Effector memory CD4-positive, alpha-beta T cell (primary cell): ENCODE measurements around the gene FOXN3.
"Not testable (repeated sequence)": the region's sequence is repeated elsewhere in the genome, so short reads cannot be mapped to it uniquely, and the experiment has no call there.

Experiments
- DNase-seq, 3 donors: peaks; one replicate each; pipeline ENCODE4 v3.0.0-alpha.2; 2020
- H3K27ac ChIP-seq: 2 replicates; pipeline ENCODE4 v1.7.0; 2013; ENCODE audit warnings: mild to moderate bottlenecking, low read length, moderate library complexity; ENCODE audit not compliant: insufficient read depth, poor library complexity, severe bottlenecking
- H3K27me3 ChIP-seq: replicated peaks from 2 replicates; pipeline ENCODE4 v1.7.0; 2013; ENCODE audit warnings: mild to moderate bottlenecking, low read length; ENCODE audit not compliant: insufficient read depth, control insufficient read depth, poor library complexity, severe bottlenecking
- H3K36me3 ChIP-seq: 2 replicates; pipeline ENCODE4 v1.7.0; 2013; ENCODE audit warnings: mild to moderate bottlenecking, low read length, moderate library complexity; ENCODE audit not compliant: control insufficient read depth, insufficient read depth
- H3K4me1 ChIP-seq: 2 replicates; pipeline ENCODE4 v1.7.0; 2013; ENCODE audit warnings: low read length, mild to moderate bottlenecking; ENCODE audit not compliant: control insufficient read depth, insufficient read depth, poor library complexity, severe bottlenecking
- H3K4me3 ChIP-seq: 2 replicates; pipeline ENCODE4 v1.7.0; 2013; ENCODE audit warnings: low read length, low read depth, mild to moderate bottlenecking; ENCODE audit not compliant: insufficient read depth, poor library complexity, severe bottlenecking
- H3K9me3 ChIP-seq: 2 replicates; pipeline ENCODE4 v1.7.0; 2013; ENCODE audit warnings: mild to moderate bottlenecking, low read length, moderate library complexity; ENCODE audit not compliant: control insufficient read depth

FOXN3 gene

DNA sequence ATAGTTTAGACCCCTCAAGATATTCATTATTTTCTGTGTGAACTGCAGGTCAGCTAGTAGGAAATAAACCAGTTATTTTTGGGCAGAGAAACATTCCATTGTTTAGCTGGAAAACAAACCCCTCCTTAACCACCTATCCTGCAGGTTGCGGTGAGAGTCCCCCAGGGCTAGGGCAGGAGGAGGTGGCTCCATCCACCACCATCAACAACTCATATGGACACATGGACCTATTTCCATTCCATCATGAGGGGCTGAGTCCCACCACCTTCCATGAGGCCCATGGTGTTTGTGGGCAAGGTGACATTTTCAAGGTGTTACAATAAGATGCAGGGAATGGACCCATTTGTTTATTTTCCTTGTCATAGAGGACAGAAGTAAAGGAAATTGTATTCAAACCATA is 160.1 kb downstream of the FOXN3 start:
- Histone ChIP-seq H3K27me3 (no peaks in the 10 kb centered on the region), H3K4me3 (no peak overlapping the region), H3K4me1 (no peaks in the 10 kb centered on the region), H3K27ac (no peak overlapping the region), H3K9me3 (no peaks in the 10 kb centered on the region), H3K36me3 (no peaks in the 10 kb centered on the region)
- DNase-seq = no peak

DNA sequence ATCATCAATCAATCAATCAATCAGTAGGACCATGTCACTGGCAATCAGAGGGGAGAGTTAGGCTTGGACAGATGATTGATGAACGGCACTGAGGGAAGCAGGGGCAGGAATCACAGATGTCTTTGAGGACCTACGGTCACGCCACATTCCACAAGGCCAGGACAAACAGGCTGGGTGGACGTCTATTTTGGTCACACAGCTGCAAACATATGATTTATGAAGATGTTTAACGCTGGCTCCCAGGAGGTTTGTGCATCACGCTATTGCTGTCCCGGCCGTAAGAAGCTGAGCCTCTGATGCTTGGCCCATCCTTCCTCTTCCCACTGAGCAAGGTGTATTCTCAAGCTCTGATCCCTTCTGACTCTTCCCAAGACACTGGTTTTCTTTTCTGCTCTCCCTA is 160.8 kb downstream of the FOXN3 start:
- no peak for DNase-seq
- Histone ChIP-seq H3K4me3 (no peak overlapping the region), H3K27me3 (no peaks in the 10 kb centered on the region), H3K36me3 (no peaks in the 10 kb centered on the region), H3K4me1 (no peaks in the 10 kb centered on the region), H3K27ac (no peak overlapping the region), H3K9me3 (no peaks in the 10 kb centered on the region)

DNA sequence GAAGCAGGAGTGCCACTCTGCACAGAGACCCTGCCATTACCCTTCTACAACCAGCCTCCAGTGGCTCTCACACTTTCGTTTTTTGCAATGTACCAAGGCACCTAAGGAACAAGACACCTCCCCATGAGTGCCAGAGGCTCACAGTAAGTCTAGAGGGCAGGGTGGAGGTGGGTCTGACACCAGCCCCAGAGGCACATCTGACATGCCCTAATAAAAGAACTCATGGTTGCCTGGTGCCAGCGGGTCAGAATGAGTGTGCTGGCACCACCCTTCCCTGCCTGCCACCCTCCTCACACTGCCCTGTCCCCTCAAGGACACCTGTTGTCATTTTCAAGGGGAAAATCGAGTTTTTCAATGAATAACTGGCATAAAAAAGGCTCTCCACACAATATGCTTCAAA is 161.2 kb downstream of the FOXN3 start:
- H3K27me3 ChIP-seq = no peaks in the 10 kb centered on the region
- no peak overlapping the region for H3K4me3 ChIP-seq
- no peak for DNase-seq
- H3K4me1 ChIP-seq = no peaks in the 10 kb centered on the region
- H3K27ac ChIP-seq = no peak overlapping the region
- no peaks in the 10 kb centered on the region for H3K36me3 ChIP-seq
- H3K9me3 ChIP-seq = no peaks in the 10 kb centered on the region

DNA sequence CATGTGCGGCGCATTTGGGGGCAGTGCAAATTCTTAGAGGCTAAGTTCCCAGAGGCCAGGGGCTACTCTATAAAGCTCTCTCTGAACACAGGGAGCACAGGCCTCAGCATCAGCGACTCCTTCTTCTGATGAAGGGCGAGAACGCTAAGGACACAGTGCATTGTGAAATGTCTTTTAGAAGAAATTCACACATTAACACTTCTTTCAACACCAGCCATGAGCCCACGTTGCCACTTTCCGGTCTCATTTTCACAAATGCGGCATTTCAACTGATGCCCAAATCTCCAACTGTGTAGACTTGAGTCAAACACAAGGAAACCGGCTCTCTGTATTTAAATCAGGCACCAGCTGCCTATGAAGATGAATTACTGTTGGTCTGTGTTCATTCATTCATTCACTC is 162.0 kb downstream of the FOXN3 start:
- Histone ChIP-seq H3K36me3 (no peaks in the 10 kb centered on the region), H3K9me3 (no peaks in the 10 kb centered on the region)
- DNase-seq = no peak

DNA sequence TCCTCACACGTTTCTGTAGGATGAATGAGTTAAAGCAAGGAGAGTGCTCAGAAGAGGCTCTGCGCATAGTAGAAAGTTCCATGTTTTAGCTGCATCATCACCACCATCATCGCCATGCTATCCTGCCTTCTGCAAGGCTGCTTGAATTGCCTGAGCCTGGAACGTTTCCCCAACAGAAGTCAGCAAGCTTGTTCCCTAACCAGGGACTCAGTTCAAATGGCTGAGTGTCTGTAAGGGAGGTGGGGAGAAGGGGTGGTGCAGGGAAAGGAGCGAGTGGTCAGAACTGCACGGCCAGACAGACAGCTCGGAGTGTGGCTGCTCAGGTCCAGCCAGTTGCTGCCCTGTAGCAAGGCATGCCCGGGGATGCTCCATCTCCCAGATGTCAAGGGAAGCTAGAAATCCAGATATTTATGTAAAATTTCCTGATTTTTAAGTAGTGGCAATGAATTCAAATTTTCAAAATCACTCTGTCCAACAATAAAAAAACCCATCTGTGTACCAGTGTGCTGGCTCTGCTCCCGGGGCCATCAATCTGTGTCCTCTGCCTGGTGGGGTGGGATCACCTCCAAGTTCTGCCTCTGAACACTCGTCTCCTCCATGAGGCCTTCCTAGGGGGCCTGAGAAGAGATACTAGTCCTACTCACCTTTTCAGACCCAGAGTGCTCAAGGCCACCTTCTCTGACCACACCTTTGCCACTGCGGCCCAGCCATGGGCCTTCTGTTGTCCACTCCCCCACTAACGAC is 162.7 kb downstream of the FOXN3 start:
- Histone ChIP-seq H3K9me3 (no peaks in the 10 kb centered on the region), H3K36me3 (no peaks in the 10 kb centered on the region)

More for the DNA sequence above, 162.0 kb downstream of the FOXN3 start:
- Histone ChIP-seq H3K27me3 (no peaks in the 10 kb centered on the region), H3K4me1 (no peaks in the 10 kb centered on the region), H3K27ac (no peak overlapping the region), H3K4me3 (no peak overlapping the region)

DNA sequence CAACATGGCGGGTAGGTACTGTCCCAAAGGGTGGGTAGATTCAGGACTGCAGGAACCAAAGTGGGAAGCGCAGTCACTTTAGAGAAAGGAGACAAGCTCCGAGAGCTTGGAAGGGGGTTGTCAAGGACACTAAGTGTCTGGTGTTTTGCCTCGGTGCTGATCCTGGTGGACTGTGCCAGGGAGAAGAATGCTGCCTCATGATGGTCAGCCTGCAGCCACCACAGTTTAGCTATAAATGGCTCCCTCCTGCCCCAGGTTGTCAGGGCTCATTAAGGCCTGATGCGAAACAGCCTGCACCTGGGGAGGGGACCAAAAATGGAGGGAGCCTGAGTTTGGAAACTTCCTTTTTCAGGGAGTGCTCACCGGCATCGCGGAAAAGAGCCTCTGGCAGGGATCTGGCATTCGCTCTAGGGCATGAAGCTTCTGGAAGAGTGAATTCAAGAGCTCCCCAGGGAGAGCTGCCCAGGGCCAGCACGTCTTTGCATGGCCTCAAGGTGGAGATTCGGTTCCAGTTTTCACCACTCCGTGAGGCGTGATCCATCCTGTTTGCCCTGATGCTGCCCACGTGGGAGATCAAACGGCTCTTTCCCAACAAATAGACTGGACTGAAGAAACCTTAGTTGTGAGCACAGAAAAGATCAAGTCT is 164.0 kb downstream of the FOXN3 start:
- H3K4me1 ChIP-seq = no peaks in the 10 kb centered on the region
- H3K9me3 ChIP-seq = no peaks in the 10 kb centered on the region
- no peak overlapping the region for H3K27ac ChIP-seq
- no peaks in the 10 kb centered on the region for H3K36me3 ChIP-seq
- no peak overlapping the region for H3K4me3 ChIP-seq
- no peaks in the 10 kb centered on the region for H3K27me3 ChIP-seq
- DNase-seq = no peak

More for the DNA sequence above, 162.7 kb downstream of the FOXN3 start:
- H3K4me1 ChIP-seq = no peaks in the 10 kb centered on the region
- no peak for DNase-seq
- H3K27me3 ChIP-seq = no peaks in the 10 kb centered on the region
- H3K27ac ChIP-seq = no peak overlapping the region
- H3K4me3 ChIP-seq = no peak overlapping the region

DNA sequence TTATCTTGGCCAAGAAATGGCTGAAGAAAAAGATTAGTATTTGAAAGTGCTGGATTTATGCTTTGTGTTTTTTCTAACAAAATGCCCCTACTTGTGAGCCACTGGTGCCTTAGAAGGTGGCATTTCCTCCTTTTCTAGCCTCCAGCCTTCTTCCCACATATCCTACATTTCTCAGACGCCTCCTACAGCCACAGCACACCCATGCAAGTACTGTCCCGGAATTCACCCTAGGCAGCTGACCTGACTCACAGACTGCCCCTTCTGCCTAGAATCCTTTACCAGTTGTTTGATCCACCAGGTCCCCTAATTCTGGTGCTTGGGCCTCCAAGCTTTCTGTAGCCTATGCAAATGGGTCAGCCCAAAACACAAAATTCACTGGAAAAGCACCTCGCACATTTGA is 166.0 kb downstream of the FOXN3 start:
- DNase-seq = no peak
- H3K36me3 ChIP-seq = no peaks in the 10 kb centered on the region
- H3K9me3 ChIP-seq = no peaks in the 10 kb centered on the region
- no peaks in the 10 kb centered on the region for H3K4me1 ChIP-seq
- no peak overlapping the region for H3K4me3 ChIP-seq
- no peak overlapping the region for H3K27ac ChIP-seq
- H3K27me3 ChIP-seq = no peaks in the 10 kb centered on the region

DNA sequence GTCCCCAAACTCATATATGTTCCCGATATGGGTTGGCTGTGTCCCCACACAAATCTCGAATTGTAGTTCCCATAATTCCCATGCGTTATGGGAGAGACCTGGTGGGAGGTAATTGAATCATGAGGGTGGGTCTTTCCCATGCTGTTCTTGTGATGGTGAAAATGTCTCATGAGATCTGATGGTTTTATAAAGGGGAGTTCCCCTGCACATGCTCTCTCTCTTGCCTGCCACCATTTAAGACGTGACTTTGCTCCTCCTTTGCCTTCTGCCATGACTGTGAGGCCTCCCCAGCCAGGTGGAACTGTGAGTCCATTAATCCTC is 166.4 kb downstream of the FOXN3 start:
- H3K27ac ChIP-seq, H3K4me3 ChIP-seq, DNase-seq, H3K9me3 ChIP-seq, H3K27me3 ChIP-seq, H3K36me3 ChIP-seq, H3K4me1 ChIP-seq: not testable (repeated sequence)

DNA sequence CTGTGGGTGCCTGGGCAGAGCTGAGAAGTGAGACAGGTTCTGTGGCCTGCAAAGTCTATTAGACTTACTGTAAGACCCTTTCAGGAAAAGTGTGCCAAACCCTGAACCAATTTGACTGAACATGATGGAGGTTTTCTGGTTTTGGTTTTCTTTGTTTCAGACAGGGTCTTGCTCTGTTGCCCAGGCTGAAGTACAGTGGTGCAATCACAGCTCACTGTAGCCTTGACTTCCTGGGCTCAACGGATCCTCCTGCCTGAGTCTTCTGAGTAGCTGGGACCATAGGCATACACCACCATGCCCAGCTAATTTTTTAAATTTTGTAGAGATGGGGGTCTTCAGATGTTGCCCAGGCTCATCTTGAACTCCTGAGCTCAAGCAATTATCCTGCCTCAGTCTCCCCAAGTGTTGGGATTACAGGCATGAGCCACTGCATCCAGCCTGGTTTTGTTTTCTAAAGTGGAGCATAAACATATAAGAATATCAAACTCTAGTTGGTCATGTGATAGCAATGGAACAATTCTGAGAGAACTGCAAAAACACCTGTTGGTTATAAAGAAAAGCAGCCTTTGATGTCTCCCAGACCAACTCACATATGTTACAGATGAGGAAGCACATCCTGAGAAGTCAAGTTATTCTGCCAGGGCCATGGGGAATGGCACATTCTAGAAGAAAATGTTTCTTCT is 166.9 kb downstream of the FOXN3 start:
- Histone ChIP-seq H3K4me3 (no peak overlapping the region), H3K27me3 (no peaks in the 10 kb centered on the region), H3K27ac (no peak overlapping the region), H3K4me1 (no peaks in the 10 kb centered on the region), H3K9me3 (no peaks in the 10 kb centered on the region), H3K36me3 (no peaks in the 10 kb centered on the region)
- DNase-seq = no peak

DNA sequence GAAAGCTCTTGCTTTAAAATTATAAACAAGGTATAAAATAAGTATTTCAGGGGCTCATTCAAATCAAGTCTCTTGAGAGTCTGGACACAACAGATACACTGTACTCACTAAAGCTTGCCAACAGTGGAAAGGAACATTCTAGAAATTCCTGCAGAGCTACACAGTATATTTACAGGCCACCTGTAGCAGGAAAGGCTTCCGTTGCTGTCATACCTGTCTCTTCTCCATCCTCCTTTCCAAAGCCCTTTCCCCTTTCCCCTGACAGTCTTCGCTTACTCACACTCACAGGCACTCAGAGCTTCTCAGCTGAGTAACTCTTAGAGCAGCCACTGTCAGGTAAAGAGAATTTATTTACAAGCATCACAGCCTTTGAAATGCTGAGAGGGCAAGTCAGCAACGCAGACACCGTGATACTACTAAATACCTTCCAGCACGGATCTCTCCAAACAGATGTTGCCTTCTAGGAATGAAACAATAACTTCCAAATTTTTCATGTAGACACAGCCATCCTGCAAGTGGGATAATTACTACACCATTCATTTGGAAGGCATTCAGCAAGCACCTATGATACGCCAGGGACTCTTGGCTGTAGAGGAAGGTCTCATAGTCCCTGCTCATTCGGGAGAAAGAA is 167.9 kb downstream of the FOXN3 start:
- Histone ChIP-seq H3K27me3 (no peaks in the 10 kb centered on the region), H3K4me1 (no peaks in the 10 kb centered on the region), H3K4me3 (no peak overlapping the region), H3K27ac (no peak overlapping the region), H3K9me3 (no peaks in the 10 kb centered on the region), H3K36me3 (no peaks in the 10 kb centered on the region)
- no peak for DNase-seq
